H9 (cell line): ENCODE results near the gene GAREM2. TPM values are rescaled to one million over a fixed set of nuclear protein-coding genes. Genes with fewer than 3 reads are reported as not detected.

Experiments used
- DNase-seq: peaks from one replicate; pipeline ENCODE4 v3.0.0-alpha.2; 2017
- H2AFZ ChIP-seq: one replicate; pipeline ENCODE4 v1.6.1; 2013; ENCODE audit warnings: mild to moderate bottlenecking, low read length, control low read depth, moderate library complexity
- H2AK5ac ChIP-seq: 2 replicates; pipeline ENCODE4 v1.6.1; 2013; ENCODE audit warnings: low read length, control low read depth, mixed read lengths; ENCODE audit not compliant: insufficient read length
- H2BK120ac ChIP-seq: one replicate; pipeline ENCODE4 v1.6.1; 2013; ENCODE audit warnings: low read depth, mild to moderate bottlenecking, low read length, control low read depth, inconsistent platforms; ENCODE audit not compliant: poor library complexity, severe bottlenecking
- H2BK12ac ChIP-seq: 2 replicates; pipeline ENCODE4 v1.6.1; 2013; ENCODE audit warnings: low read length, control low read depth, mixed read lengths, low read depth; ENCODE audit not compliant: insufficient read length
- H2BK15ac ChIP-seq: 2 replicates; pipeline ENCODE4 v1.6.1; 2013; ENCODE audit warnings: low read depth, low read length, control low read depth
- H2BK20ac ChIP-seq: one replicate; pipeline ENCODE4 v1.6.1; 2013; ENCODE audit warnings: low read depth, mild to moderate bottlenecking, low read length, control low read depth, inconsistent platforms; ENCODE audit not compliant: poor library complexity, severe bottlenecking
- H2BK5ac ChIP-seq: 2 replicates; pipeline ENCODE4 v1.6.1; 2013; ENCODE audit warnings: low read length, control low read depth, mixed read lengths; ENCODE audit not compliant: insufficient read length
- H3K14ac ChIP-seq: 2 replicates; pipeline ENCODE4 v1.6.1; 2013; ENCODE audit warnings: low read length, control low read depth; ENCODE audit not compliant: insufficient read depth
- H3K18ac ChIP-seq: 2 replicates; pipeline ENCODE4 v1.6.1; 2013; ENCODE audit warnings: low read depth, mild to moderate bottlenecking, mixed read lengths, low read length, control low read depth; ENCODE audit not compliant: insufficient read length
- H3K23ac ChIP-seq: 2 replicates; pipeline ENCODE4 v1.6.1; 2013; ENCODE audit warnings: low read length, control low read depth, mixed read lengths, low read depth; ENCODE audit not compliant: insufficient read length
- H3K23me2 ChIP-seq: 2 replicates; pipeline ENCODE4 v1.6.1; 2013; ENCODE audit warnings: low read depth, mild to moderate bottlenecking, mixed read lengths, low read length, control low read depth; ENCODE audit not compliant: insufficient read length, poor library complexity, severe bottlenecking
- H3K27ac ChIP-seq: 2 replicates; pipeline ENCODE4 v1.5.1; 2013; ENCODE audit warnings: low read length, control low read depth, mixed read lengths, low read depth; ENCODE audit not compliant: insufficient read length
- H3K27me3 ChIP-seq: 2 replicates; pipeline ENCODE4 v1.6.1; 2013; ENCODE audit warnings: low read length, control low read depth, inconsistent platforms; ENCODE audit not compliant: insufficient read depth
- H3K4ac ChIP-seq: 2 replicates; pipeline ENCODE4 v1.6.1; 2013; ENCODE audit warnings: low read depth, mild to moderate bottlenecking, control low read depth, inconsistent platforms, low read length, moderate library complexity
- H3K4me1 ChIP-seq: 2 replicates; pipeline ENCODE4 v1.6.1; 2013; ENCODE audit warnings: low read length, control low read depth, inconsistent platforms; ENCODE audit not compliant: insufficient read depth
- H3K4me2 ChIP-seq: 2 replicates; pipeline ENCODE4 v1.6.1; 2013; ENCODE audit warnings: low read length, control low read depth, mixed read lengths; ENCODE audit not compliant: insufficient read length, insufficient read depth
- H3K56ac ChIP-seq: 2 replicates; pipeline ENCODE4 v1.6.1; 2013; ENCODE audit warnings: low read depth, mild to moderate bottlenecking, mixed read lengths, low read length, control low read depth; ENCODE audit not compliant: insufficient read length
- H3K79me1 ChIP-seq: 2 replicates; pipeline ENCODE4 v1.6.1; 2013; ENCODE audit warnings: low read depth, mild to moderate bottlenecking, moderate library complexity, low read length, control low read depth, inconsistent platforms; ENCODE audit not compliant: insufficient read depth, poor library complexity, severe bottlenecking
- H3K79me2 ChIP-seq: 2 replicates; pipeline ENCODE4 v1.6.1; 2013; ENCODE audit warnings: low read length, control low read depth, inconsistent platforms; ENCODE audit not compliant: insufficient read depth
- H3K9ac ChIP-seq: 2 replicates; pipeline ENCODE4 v1.6.1; 2013; ENCODE audit warnings: low read length, control low read depth, mixed read lengths; ENCODE audit not compliant: insufficient read length; ENCODE audit errors: extremely low read depth
- H3K9me3 ChIP-seq: one replicate; pipeline ENCODE4 v1.6.1; 2013; ENCODE audit warnings: low read depth, low read length, inconsistent platforms; ENCODE audit not compliant: control insufficient read depth
- H3T11ph ChIP-seq: one replicate; pipeline ENCODE4 v1.6.1; 2013; ENCODE audit warnings: mild to moderate bottlenecking, low read length, control low read depth, inconsistent platforms
- H4K20me1 ChIP-seq: one replicate; pipeline ENCODE4 v1.6.1; 2013; ENCODE audit not compliant: control insufficient read depth, insufficient read length, insufficient read depth
- H4K5ac ChIP-seq: 2 replicates; pipeline ENCODE4 v1.6.1; 2013; ENCODE audit warnings: low read depth, mild to moderate bottlenecking, mixed read lengths, low read length, control low read depth; ENCODE audit not compliant: insufficient read length
- H4K8ac ChIP-seq: replicated peaks from 2 replicates; pipeline ENCODE4 v1.6.1; 2013; ENCODE audit warnings: low read length, control low read depth, mixed read lengths, low read depth; ENCODE audit not compliant: insufficient read length
- H4K91ac ChIP-seq: 2 replicates; pipeline ENCODE4 v1.6.1; 2013; ENCODE audit warnings: low read depth, mild to moderate bottlenecking, moderate library complexity, mixed read lengths, low read length, control low read depth; ENCODE audit not compliant: insufficient read length
- H3K27ac Mint-ChIP-seq, 3 experiments: 2 replicates in 2 of 3; 3 replicates in 1 of 3; pipeline ENCODE4 v1.8.0; 2020 to 2021; ENCODE audit warnings: mixed read lengths in 3 of 3, mild to moderate bottlenecking in 1 of 3, moderate library complexity in 1 of 3
- H3K27me3 Mint-ChIP-seq: 2 replicates; pipeline ENCODE4 v1.8.0; 2021; ENCODE audit warnings: low read depth, mild to moderate bottlenecking, moderate library complexity, mixed read lengths
- H3K36me3 Mint-ChIP-seq, 3 experiments: 2 replicates in 2 of 3; 3 replicates in 1 of 3; pipeline ENCODE4 v1.8.0; 2020 to 2021; ENCODE audit warnings: low read depth in 3 of 3, mixed read lengths in 3 of 3; ENCODE audit not compliant: insufficient read depth in 1 of 3
- H3K4me1 Mint-ChIP-seq, 2 experiments: 2 replicates each; pipeline ENCODE4 v1.8.0; 2020; ENCODE audit warnings: mixed read lengths in 2 of 2
- H3K4me3 Mint-ChIP-seq, 2 experiments: 2 replicates in 1 of 2; 3 replicates in 1 of 2; pipeline ENCODE4 v1.8.0; 2020 to 2021; ENCODE audit warnings: mild to moderate bottlenecking in 2 of 2, mixed read lengths in 2 of 2, moderate library complexity in 1 of 2
- H3K9me3 Mint-ChIP-seq, 2 experiments: 2 replicates in 1 of 2; 3 replicates in 1 of 2; pipeline ENCODE4 v1.8.0; 2020; ENCODE audit warnings: mild to moderate bottlenecking in 2 of 2, mixed read lengths in 2 of 2, moderate library complexity in 1 of 2
- WGBS: extraction: QIAGEN DNeasy Blood & Tissue Kit; methylation state at CpG from one replicate; pipeline ENCODE4 v1.1.7; 2013; ENCODE audit warnings: missing lambda C conversion rate, low lambda C conversion rate, mixed read lengths; ENCODE audit not compliant: insufficient read length; ENCODE audit errors: extremely low coverage; 5-methylcytosine and 5-hydroxymethylcytosine counted together
- total RNA-seq: library from RNA; stranded (reverse); gene quantifications from 2 replicates; pipeline ENCODE4 v1.2.1, GENCODE V29; 2021
- TF ChIP-seq, protein P1 (sequence below): fragments of 200-600 bp; sonication (generic); conservative IDR thresholded peaks from 3 replicates; pipeline ENCODE4 v1.8.0; 2021; ENCODE audit warnings: antibody characterized with exemption, mild to moderate bottlenecking

The GAREM2 gene
- total RNA-seq, 1 experiment from 2014 or later: 14.4 TPM

DNA sequence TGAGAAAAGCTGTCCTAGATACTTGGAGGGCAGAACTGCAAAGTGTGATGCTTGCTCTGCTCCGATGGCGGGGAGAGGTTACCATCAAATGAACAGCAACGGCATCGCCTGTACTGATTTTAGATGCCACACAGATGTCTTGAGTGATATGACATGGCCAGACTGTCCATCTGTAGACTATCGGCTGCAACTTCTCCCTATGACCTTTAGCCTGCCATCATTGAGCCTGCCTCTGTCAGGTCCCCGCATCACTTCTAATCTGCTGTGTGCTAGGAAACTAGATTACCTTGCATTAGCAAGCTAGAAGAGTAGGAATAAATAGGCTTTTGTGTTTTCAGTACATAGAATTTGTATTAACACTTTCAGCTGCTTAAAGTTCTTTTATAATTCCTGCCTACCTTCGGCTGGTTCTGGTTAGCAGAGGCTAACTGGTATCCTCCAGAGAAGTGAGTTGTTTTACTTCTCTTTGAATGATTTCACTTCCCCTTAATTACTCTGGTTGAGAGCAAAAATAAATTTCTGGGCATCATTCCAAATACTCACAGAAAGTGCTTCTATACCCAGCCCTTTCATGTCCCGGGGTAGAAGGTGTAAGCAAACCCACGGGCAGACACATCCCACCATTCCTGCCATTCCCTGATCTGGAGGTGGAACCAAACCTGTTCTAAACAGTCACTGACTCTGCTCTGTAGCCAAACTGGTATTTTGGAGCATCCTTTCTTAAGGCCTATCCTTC lies 24.0 kb downstream of the GAREM2 start:
- DNase-seq: no peak
- no peak overlapping the region for H3K56ac ChIP-seq
- no peak overlapping the region for H2BK20ac ChIP-seq
- WGBS: no CpG with 5 or more reads among the region's 9 CpGs
- no peak overlapping the region for H3K4me2 ChIP-seq
- H2BK120ac ChIP-seq: no peak overlapping the region
- no peak overlapping the region for H4K5ac ChIP-seq
- H3K27me3 Mint-ChIP-seq: no peaks in the 10 kb centered on the region; the same call in 1 of the 2 replicates
- H3K79me1 ChIP-seq: no peaks in the 10 kb centered on the region
- no peaks in the 10 kb centered on the region for H4K20me1 ChIP-seq
- H3K4me3 Mint-ChIP-seq: no peak overlapping the region
- H3K79me2 ChIP-seq: no peaks in the 10 kb centered on the region
- no peaks in the 10 kb centered on the region for H3K9me3 ChIP-seq
- TF ChIP-seq, protein P1, sequence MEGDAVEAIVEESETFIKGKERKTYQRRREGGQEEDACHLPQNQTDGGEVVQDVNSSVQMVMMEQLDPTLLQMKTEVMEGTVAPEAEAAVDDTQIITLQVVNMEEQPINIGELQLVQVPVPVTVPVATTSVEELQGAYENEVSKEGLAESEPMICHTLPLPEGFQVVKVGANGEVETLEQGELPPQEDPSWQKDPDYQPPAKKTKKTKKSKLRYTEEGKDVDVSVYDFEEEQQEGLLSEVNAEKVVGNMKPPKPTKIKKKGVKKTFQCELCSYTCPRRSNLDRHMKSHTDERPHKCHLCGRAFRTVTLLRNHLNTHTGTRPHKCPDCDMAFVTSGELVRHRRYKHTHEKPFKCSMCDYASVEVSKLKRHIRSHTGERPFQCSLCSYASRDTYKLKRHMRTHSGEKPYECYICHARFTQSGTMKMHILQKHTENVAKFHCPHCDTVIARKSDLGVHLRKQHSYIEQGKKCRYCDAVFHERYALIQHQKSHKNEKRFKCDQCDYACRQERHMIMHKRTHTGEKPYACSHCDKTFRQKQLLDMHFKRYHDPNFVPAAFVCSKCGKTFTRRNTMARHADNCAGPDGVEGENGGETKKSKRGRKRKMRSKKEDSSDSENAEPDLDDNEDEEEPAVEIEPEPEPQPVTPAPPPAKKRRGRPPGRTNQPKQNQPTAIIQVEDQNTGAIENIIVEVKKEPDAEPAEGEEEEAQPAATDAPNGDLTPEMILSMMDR: no peak
- no peak overlapping the region for H3K18ac ChIP-seq
- H3K27me3 ChIP-seq: no peaks in the 10 kb centered on the region
- H3T11ph ChIP-seq: no peak overlapping the region
- H3K27ac Mint-ChIP-seq: no peak overlapping the region; a peak in 1 of 7 replicates
- no peak overlapping the region for H3K23ac ChIP-seq
- H3K14ac ChIP-seq: no peak overlapping the region
- no peak overlapping the region for H2BK12ac ChIP-seq
- H2AFZ ChIP-seq: no peak overlapping the region
- H4K91ac ChIP-seq: no peak overlapping the region
- no peaks in the 10 kb centered on the region for H3K4me1 Mint-ChIP-seq
- no peak overlapping the region for H2BK5ac ChIP-seq
- H2AK5ac ChIP-seq: no peak overlapping the region
- no peak overlapping the region for H3K9ac ChIP-seq
- no peaks in the 10 kb centered on the region for H3K4me1 ChIP-seq
- peaks cover 21 to 85% (median 69%) of the 10 kb centered on the region in 3 experiments; a peak in 6 of 7 replicates for H3K36me3 Mint-ChIP-seq
- no peak overlapping the region for H3K27ac ChIP-seq
- no peak overlapping the region for H3K4ac ChIP-seq
- H4K8ac ChIP-seq: no peak overlapping the region
- H3K9me3 Mint-ChIP-seq: no peaks in the 10 kb centered on the region
- H3K23me2 ChIP-seq: no peaks in the 10 kb centered on the region
- H2BK15ac ChIP-seq: no peak overlapping the region
